GM10847 (cell line): Measurements from ENCODE around the gene PLXND1.

Experiments
- POLR2A ChIP-seq: IDR thresholded peaks from 2 replicates; pipeline ENCODE4 v1.6.1; 2011; ENCODE audit not compliant: insufficient read length; ENCODE audit errors: extremely low read depth

Gene PLXND1

DNA sequence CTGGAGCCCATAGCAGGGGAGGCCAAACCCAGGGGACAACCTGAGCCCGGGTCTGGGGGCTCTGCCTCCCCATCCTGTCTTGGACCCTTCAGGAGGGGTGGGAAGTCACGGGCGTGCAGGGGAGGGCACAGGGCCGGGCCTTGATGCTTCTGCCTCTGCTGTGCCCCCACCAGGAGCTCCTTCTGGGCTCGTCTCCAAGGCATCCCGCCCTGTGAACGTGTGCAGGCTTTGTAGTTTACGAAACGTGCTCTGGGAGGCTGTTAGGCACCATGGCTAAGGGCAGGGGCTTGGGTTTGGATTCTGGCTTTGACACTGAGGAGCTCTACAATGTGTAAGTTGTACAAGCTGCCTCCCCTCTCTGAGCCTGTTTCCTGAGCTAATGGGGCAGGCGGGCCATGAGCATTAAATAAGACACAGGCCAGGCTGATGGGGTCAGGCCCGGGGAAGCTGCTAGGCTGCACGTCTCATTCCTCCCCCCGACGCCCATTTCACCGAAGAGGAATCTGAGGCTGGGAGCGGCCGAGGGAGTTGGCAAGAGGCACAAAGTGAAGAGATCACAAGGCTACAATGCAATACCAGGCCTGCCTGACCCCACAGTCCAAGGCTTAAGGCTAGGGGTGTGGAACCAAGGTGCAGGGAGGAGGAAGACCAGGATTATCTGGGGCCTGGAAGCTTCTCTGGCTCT, 19.6 kb downstream of the PLXND1 start:
- TF ChIP-seq POLR2A: no peak

DNA sequence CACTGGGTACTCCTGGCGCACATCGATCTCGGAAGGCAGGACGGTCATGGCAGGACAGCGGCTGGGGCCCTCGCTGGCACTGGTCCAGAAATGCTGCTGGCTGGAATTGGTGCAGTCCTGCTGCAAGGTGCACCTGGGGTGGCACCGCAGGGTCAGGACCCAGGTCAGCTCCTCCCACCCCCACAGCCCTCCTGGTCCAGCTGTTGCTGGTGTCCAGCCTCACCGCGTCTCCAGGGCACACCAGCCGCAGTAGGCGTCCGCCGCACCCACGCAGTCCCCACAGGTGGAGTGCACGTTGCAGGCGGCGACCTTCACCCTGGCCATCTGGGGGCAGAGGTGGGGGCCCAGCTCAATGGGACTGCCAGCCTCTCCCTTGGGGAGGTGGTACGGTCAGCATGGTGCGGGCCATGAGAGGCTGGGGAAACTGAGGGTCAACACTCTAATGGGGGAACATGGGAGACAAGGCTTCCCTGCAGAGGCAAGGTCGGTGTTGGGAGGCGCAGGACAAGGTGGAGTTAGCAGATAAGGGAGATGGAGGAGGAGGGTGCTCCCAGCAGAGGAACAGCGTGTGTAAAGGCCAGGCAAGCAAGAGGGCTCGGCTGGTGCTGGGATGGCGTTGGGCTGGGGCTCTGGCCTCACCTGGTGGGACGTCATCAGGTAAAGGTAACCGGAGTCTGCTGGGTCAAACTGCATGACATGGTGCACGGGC, 20.4 kb downstream of the PLXND1 start:
- no peak for TF ChIP-seq POLR2A

DNA sequence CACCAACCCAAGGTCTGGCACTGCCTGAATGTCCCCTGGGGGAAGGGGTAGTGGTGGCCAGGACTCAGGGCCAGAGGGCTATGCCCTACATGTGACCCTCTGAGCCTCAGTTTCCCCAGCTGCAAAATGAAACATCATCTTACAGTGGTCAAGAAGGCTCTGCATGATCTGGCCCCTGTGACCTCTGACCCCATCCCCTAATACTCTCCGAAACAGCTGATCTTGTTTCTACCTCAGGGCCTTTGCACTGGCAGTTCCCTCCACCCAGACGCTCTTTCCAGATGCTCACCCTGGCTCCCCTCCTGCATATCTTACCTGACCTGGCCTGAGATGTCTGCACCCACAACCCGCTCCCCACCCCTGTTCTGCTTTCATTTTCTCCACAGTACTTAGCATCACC, 21.8 kb downstream of the PLXND1 start:
- no peak for TF ChIP-seq POLR2A

DNA sequence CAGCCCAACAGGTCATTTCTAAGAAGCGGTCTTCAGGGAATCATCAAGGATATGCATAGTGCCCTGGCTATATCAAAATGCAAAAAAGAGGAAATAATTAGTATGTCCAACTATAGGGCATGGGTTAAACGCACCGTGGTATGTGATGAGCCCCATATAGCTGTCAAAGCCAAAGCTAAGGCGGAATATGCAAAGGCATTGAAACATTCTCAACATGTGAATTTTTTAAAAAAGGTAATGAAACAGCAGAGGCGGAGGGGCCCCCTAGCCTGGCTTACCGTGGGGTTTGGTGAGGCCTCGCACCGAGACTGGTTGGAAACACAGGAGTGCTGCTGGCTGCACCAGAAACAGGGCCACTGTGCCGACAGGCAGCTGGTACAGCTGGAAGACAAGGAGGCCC, 23.2 kb downstream of the PLXND1 start:
- no peak for TF ChIP-seq POLR2A

DNA sequence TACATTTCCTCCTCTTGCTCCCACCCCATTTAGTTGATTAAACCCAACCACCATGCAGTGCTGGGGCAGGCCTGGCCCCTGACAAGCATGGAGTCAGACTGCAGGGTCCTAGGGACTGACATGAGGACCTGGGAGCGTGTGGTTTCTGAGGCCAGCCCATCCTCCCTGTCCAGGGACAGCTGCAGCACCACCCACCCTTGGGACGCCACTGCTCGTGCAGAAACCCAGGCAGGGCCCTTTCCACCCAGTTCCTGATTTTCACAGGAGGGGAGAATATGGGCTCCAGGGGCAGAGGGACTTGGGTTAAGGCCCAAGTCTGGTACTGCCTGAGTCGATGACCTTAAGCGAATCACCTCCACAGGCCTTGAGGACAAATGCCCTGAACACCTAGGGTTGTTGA, 23.7 kb downstream of the PLXND1 start:
- no peak for TF ChIP-seq POLR2A

DNA sequence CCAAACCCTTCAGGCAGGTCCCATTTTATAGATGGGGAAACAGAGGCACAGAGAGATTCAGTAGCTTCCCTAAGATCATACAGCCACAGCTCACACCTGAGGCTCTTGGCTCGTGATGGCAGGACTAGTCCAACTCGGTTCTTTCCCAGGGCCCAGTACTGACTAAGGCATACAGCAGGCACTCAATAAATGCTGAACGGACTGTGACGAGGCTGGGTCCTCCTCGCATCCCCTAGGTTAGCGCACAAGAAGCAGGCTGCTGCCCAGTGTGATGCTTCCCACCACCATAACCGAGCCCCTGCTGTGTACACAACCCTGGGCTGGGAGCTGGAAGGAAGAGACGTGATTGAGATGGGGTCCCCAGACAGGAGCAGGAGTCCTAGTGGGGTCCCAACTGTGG, 24.9 kb downstream of the PLXND1 start:
- no peak for TF ChIP-seq POLR2A

DNA sequence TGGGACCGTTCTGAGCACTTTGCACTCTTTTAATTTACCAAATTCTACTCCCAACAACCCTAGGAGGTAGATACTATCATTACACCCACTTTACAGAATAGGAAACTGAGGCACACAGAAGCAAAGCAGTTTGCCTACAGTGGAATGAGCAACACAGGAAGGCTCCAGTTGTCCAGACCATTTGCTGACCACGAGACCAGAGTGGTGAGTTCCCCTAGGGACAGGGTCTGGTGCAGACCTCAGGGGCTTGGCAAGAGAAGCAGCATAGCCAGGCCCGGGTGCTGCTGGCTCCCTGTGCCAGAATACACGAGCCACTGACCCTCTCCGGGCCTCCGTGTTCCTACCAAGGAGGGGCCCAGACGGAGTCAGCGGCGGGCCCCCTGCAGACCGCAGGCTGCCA, 26.5 kb downstream of the PLXND1 start:
- no peak for TF ChIP-seq POLR2A

DNA sequence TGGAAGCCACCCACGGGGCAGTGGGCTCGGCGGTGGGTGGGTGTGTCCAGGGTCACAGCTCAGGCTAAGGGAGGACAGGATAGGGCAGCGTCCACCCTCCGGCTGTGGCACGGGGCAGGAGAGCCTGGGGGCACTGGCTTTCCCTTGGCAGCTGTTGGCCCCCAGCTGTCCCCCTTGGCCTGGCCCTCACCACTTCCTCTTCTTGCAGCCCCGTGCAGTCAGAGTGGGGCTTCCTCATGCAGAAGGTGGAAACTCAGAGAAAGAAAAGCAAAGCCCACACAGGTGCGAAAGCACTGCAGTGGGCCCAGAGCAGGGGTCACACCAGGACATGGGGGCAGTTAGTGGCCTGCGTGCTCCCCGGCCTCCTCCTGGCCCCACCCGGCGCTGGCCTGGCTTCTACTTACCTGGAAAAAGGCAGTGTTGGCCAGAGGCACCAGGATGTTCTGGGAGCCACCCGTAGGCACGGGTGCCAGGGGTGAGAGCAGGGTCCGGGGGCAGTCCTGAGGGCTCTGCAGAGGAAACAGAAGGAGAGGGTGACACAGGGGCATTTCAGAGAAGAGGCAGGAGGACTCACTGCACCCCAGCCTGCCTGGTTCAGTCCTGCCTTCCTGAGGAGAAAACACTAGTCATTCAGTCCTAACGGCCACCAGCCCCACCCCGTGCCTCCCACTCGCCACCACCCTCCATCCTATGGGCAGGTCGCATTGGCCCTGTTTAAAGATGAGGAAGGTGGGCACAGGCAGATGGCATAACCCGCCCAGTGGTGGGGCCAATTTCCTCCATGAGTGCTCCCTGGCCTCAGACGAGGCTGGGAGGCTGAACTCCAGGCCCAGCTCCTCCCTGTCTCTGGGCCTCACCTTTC, 28.3 kb downstream of the PLXND1 start:
- no peak for TF ChIP-seq POLR2A

DNA sequence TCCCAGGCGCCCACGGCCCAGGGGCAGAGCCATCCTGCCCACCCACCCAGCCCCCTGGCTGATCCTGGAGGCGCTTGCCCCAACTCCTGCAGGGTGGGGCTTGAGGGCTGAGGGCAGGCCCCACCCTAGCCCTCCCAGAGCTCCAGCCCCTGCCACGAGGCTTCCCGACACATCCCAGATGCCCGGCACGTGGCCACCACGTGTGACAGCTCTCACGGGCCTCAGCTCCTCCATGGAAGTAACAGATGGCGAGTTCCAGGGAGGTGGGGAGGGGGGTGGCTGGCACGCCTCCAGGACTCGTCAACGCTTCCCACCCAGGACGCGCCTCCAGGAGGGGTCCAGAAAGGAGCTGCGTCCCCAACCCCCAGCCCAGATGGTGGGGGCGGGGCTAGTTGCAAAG, 29.1 kb downstream of the PLXND1 start:
- TF ChIP-seq POLR2A: no peak

DNA sequence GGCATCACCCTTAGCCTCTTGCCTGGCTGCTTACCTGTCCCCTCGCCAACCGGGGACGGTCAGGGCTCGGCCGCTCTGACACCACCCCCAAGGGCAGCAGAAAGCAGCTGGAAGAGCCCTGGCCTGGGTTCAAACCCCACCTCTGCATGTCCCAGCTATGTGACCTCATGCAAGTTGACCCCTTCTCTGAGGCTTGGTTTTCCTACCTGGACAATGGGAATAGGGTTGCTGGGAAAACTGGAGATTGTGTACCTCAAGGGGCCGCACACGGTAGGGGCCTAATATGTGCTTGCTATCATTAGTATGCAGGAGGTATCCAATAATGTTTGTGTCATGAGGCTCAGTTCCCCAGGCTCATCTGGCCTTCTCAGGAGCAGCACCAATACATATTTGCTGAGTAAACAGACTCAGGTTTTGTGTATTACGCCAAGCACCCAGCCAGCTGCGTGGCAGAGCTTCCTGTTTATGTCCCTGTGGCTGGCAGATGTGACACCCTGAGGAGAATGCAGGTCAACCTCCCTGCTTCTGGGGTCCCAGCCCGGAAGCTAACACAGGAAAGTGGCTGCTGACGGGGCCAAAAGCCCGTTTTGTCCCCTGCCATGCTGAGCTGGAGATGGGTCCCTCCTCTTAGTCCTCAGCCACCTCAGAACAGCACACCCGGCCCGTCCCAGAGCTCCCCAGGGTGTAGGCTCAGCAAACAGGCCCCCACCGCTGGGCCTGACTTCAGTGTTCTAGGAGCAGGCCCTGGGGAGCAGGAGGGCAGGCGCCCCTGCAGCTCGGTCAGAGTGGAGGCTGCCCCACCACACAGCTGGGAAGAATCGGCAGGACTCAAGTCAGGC, 29.7 kb downstream of the PLXND1 start:
- no peak for TF ChIP-seq POLR2A

DNA sequence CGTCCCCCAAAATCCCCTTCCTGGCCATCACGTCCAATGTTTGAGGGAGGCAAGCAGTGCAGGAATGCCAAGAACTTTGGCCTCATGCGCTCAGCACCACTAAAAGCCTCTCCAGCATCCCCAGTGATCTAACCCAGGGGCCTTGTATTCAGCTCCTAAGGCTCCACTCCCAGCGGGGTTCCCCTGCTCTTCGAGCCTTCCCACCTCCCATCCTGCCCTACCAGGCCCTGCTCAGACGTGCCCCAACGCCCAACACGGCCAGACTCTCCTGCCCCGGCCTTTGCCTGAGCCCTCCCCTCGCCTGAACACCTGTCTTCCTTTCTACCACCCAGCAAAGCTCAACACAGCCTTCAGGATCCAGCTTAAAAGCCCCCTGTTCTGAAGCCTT, 30.5 kb downstream of the PLXND1 start:
- no peak for TF ChIP-seq POLR2A

DNA sequence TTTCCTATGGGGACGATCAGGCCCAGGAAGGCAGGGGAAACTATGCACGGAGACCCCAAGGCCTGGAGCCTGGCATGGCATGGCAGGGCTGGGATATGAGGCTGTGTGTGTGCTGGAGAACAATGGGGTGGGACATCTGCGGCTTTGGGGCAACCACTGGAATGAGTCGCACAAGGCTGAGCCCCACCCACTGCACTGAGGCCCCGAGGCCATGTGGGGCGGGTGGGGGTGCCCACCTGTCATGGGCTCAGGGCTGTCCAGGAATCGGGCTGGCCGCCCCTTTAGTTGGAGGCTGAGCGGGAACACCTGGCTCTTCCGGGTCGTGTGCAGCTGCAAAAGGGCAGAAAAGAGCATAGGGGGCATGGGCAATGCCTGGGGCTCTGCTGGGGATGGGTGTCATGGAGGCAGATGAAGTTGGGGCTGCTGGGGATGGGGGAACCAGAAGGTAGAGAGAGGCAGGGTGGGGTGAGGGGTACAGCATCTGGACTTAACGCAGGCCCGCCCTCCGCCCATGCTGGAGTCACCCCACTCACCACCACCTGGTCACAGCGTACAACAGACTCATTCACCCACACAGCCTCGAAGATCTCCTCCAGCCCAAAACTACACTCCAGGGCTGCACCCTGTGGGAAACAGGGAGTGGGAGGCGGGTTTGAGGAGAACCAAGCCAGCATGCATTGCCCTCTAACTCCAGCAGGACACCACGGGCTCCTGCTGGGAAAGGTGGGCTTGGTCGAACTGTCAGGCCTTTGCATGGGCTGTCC, 31.1 kb downstream of the PLXND1 start:
- TF ChIP-seq POLR2A: no peak

DNA sequence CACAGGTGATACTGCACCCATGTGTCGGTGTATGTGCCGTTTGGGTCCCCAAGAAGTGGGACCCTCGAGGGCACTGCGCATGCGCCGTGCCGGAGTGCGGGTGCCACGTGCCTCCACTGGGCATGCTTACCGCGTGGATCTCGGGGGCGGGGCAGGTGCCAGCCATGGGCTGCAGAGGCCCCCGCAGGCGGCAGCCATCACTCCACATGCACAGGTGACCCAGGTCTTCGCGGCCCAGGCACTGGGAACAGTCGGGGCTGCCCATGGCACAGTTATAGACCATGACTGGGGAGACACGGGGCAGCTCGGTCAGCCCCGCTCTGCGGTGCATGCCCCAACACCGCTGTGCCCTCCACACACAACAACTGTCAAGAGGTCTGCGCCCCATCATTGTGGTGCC, 32.3 kb downstream of the PLXND1 start:
- no peak for TF ChIP-seq POLR2A

DNA sequence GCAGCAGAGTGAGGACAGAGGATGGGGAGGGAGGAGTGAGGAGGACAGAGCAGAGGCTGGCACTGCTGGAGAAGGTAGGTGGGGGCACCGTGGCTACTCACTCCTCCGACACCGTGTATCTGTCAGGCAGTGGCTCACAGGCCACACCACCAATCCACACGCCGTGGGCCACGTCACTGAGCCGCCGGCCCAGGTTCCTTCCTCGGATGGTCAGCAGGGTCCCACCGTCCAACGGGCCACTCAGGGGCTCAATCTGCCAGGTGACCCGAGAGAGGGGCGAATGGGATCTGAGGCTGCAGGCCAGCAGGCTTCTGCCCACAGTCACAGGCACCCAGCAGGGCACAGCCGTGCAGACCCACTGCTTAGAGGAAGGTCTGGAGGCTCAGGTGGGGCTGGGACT, 33.0 kb downstream of the PLXND1 start:
- TF ChIP-seq POLR2A: no peak
